HG02852 (cell line): Measurements from ENCODE around the gene PHLDB3.
"Not testable (repeated sequence)": the region's sequence is repeated elsewhere in the genome, so short reads cannot be mapped to it uniquely, and the experiment has no call there.

Experiments used
- ATAC-seq: cut with Tn5 transposase; IDR thresholded peaks from one replicate; pipeline ENCODE4 v1.9.1; 2021; ENCODE audit warnings: mild to moderate bottlenecking, moderate library complexity; ENCODE audit not compliant: unreplicated experiment

Gene PHLDB3

DNA sequence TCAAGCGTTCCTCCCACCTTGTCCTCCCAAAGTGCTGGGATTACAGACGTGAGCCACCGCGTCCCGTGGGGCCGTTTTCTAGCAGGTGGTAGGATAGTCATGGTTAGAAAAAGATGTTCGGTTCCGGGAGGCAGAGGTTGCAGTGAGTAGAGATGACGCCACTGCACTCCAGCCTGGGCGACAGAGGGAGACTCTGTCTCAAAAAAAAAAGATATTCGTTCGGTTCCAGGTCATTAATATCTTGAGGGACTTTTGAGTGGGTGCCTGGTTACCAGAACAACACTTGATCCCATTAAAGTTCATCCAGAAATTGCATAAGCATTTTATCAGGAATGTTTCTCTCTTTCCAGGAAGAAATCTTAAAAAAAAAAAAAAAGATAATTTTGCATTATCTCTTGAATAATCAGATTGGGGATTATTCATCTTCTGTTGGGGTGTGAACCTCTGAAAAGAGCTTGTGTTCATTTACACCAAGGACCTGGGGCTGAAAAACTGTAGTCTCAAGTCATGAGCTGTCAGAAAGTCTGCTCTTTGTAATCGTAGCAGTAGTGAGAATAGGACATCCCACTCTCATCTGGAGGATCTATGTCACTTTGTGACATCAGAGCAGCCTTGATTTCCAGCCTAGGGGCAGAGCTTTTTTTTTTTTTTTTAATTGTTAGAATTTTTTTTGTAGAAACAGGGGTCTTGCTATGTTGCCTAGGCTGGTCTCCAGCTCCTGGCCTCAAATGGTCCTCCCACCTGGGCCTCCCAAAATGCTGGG lies 23.5 kb upstream of the PHLDB3 start:
- no peak for ATAC-seq

GRCh38 chr19:43526884-43527859 lies 22.6 kb upstream of the PHLDB3 start, which contains the start of gene ETHE1:
Gene ETHE1, minus strand, starts transcription at chr19:43527201. Its CDS starts 24 bp downstream, at chr19:43527177.
- ATAC-seq = peak; percentile 65

- ATAC-seq = no peak
Measured at GRCh38 chr19:43525836-43526771, 21.6 kb upstream of the PHLDB3 start.

DNA sequence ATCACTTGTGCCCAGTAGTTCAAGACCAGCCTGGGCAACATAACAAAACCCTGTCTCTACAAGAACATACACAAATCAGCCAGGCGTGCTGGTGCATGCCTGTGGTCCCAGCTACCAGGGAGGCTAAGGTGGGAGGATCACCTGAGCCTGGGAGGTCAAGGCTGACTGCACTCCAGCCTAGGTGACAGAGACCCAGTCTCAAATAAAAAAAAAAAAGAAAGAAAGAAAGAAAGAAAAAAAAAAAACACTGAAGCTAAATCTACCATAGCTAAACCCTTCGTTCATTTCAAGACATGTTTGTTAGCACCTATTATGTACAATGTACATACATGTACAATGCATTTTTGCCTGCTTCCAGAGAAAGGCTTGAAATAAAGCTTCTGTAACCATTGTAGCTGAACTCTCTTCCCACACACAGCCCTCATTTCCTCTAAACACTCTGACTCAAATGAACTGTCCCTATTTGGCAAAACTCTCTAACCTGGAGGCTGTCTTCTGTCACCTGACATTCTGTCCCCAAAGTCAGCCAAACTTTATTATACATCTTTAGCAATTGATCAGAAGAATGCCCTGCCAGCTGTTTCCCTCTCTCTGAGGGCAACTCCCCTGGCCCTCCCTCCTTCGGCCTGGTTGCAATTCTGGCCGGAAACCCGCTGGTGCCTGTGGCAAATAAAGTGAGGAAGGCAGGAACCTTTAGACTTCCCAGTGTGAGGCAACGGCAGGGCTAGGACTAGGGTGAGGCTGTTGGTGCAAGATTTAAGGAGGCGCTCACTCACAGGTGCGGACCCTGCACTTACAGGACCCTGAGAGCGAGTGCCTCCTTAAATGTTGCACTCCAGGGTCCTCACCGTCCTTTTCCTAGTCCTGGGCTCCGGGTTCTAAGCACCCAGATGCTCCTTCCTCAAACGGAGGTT lies 20.6 kb upstream of the PHLDB3 start:
- no peak for ATAC-seq

GRCh38 chr19:43523696-43524095 lies 19.1 kb upstream of the PHLDB3 start:
- ATAC-seq = not testable (repeated sequence)

DNA sequence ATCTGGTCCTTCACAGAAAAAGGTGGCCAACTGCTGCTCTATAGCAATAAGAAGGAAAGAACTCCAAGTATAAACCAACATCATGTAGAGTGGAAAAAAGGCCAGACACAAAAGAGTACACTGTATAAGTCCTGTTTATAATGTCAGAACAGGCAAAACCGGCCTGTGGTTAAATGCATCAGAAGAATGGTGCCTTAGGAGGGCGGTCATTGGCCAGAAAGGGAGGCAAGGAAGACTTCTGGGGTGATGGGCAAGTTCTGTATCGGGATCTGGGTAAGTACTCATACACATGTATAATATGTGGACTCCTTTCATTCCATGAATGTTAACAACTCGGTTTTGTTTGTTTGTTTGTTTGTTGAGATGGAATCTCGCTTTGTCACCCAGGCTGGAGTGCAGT lies 18.4 kb upstream of the PHLDB3 start:
- ATAC-seq = no peak

DNA sequence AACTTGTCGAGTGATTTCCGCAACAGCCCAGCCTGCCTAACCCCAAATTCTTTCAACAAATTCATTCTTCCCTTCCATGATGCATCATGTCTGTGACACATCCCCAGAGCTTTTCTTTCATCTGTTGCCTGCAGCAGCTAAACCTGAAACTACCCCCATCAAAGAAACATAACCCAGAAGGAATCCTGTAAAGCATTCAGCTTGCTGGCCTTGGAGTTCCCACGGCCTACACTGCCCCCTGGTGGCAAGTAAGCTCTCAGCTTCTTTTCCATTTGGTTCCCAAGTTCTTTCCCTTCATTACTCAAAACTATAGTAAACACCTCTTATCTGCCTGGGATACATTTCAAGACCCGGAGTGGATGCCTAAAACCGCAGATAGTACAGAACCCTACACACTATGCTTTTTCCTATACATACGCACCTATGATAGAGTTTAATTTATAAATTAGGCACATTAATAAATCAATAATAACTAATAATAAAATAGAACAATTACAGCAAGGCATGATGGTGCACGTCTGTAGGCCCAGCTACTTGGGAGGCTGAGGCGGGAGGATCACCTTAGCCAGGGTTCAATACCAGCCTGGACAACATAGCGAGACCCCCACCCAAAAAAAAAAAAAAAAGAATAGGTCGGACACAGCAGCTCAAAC lies 15.0 kb upstream of the PHLDB3 start:
- no peak for ATAC-seq

DNA sequence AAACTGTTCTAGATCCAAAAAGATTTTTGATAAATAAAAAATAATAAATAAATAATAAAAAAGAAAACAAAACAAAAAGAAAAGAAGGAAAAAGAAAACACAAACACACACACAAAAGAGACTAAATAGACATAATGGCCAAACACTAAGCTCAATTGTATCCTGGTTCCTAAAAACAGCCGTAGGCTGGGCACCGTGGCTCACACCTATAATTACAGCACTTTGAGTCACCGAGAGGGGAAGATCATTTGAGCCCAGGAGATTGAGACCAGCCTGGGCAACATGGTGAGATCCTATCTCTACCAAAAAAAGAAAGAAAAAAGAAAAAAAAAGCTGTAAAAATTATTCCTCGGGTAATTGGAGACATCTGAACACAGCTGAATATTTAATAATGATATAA lies 13.5 kb upstream of the PHLDB3 start:
- ATAC-seq = no peak

DNA sequence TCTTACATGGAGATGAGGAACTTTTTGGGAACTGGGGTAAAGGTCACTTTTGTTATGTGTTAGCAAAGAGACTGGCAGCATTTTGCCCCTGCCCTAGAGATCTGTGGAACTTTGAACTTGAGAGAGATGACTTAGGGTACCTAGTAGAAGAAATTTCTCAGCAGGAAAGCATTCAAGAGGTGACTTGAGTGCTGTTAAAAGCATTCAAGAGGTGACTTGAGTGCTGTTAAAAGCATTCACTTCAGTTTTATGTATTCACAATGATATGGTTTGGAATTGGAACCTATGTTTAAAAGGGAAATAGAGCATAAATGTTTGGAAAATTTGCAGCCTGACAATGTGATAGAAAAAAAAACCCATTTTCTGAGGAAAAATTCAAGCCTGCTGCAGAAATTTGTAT lies 7.9 kb upstream of the PHLDB3 start:
- not testable (repeated sequence) for ATAC-seq

DNA sequence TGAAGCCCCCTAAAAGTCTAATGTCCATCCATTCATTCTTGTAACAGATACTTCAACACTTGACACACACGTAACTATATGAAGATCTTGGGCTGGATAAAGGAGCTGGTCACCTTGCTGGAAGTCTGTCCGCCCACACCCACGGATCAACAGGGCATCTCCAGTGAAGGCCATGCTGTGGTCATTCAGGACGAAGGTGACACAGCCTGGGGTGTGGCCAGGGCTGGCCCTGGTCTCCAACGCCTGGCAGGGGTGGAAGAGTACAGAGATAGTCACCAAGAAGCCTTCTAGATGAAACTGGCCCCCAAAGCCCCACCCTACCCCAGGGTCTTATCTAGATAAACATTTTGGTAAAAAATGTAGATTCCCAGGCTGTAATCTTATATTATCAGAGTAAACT lies 6.8 kb upstream of the PHLDB3 start:
- no peak for ATAC-seq

GRCh38 chr19:43510713-43511112 lies 6.2 kb upstream of the PHLDB3 start:
- ATAC-seq = no peak

GRCh38 chr19:43507880-43508279 lies 3.3 kb upstream of the PHLDB3 start:
- ATAC-seq = no peak

DNA sequence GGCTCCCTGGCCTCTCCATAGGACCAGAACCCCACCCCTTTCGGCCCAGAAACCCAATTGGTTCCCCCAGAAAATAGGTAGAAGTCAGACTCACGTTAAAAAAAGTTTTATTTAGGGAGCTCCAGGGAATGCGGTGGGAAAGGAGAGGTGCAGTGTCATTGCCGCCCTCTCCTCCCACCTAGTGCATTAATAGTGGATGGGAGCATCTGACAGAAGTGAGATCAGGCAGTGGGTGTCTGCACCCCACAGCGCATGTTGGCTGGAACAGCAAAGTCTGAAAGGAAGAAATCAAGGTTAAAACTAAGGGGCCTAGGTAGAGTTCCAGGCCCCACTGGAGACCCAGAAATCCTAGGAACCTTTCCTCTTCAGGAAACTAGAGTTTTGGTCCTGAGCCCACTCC lies 2.1 kb upstream of the PHLDB3 start:
- no peak for ATAC-seq

GRCh38 chr19:43505941-43506340 lies 1.4 kb upstream of the PHLDB3 start:
- ATAC-seq = no peak

GRCh38 chr19:43505186-43505456 lies 575 bp upstream of the PHLDB3 start:
- no peak for ATAC-seq

DNA sequence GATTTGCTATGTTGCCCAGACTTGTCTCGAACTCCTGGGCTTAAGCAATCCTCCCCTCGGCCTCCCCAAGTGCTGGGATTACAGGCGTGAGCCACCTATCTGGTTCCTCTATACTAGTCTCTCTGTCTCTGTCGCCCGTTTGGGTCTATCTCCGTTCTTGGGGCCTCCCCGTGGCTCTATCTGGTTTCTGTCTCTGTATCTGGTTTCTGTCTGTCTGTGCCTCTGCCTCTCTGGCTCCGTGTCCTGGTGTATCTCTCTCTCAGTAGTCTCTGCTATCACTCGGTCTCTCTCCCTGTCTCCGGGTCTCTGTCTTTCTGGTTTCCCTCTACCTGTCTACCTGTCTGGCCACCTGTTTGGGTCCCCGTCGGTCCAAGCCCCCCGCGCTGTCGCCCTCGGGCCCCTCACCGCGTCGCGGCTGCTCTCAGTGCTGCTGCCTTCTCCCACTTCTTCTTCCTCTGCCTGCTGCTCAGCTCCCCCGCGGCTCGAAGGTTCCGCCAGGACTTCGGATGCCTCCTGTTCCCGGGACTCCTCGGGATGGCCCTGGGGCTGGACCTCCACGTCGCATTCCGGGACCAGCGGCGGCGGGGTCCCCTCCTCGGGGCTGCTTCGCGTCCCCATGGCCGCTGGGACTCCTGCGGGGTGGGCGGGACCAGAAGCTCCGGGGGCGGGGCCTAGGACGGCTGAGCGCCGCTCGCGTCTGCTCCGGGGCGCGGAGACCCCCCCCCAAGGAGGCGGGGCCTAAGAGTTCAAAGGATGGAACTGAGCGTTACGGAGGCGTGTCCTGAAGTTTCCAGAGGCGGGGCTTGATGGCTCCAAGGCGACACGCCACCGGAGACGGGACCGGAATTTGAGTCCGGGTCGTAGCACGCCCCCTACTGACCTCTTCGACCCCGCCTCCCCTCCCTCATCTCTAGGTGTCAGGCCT lies 783 bp downstream of the PHLDB3 start:
- peak; percentile 84 for ATAC-seq

DNA sequence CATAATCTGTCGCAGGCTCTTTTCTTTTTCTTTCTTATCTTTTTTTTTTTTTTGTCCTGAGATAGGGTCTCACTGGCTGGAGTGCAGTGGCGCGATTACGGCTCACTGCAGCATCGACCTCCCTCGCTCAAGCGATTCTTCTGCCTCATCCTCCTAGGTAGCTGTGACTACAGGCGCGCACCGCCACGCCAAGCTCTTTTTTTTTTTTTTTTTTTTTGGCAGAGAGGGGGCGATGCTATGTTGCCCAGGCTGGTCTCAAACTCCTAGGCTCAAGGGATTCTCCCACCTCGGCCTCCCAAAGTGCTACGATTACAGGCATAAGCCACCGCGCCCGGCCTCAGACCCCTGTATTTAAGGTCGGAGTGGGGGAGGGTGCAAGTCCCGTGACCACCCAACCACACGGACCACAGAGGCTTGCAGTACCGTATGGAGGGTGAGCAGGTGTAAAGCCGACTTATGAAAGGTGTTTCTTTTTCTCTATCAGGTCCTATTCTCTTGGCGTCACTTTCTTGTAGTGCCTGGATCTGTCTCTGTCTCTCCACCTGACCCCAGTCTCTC lies 2.0 kb downstream of the PHLDB3 start:
- no peak for ATAC-seq
